GDM1 (cell line): ENCODE measurements around the gene SLC23A2.
"Not testable (repeated sequence)": the region's sequence is repeated elsewhere in the genome, so short reads cannot be mapped to it uniquely, and the experiment has no call there.

Experiments used
- DNase-seq: peaks from one replicate; lab custom pipeline; 2025; lab: John Stamatoyannopoulos, UW

Gene SLC23A2

DNA sequence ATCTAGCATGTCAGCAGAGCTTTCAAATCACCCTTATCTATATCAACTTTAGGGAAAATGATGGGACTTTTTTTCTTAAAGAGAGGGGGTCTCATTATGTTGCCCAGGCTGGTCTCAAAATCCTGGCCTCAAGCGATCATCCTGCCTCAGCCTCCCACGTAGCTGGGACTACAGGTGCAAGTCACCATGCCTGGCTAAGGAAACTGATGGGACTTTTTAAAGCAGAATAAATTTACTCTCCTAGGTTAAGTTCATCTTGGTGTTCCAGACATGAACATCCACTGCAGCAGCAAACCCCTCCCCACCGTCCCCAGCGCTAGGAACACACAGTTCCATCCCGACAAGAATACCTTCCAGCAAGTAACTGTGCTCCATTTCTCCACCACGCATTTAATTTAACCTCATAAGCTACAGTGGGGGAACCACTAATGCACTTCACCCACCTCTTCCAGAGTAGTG is 64.9 kb downstream of the SLC23A2 start:
- no peak for DNase-seq

DNA sequence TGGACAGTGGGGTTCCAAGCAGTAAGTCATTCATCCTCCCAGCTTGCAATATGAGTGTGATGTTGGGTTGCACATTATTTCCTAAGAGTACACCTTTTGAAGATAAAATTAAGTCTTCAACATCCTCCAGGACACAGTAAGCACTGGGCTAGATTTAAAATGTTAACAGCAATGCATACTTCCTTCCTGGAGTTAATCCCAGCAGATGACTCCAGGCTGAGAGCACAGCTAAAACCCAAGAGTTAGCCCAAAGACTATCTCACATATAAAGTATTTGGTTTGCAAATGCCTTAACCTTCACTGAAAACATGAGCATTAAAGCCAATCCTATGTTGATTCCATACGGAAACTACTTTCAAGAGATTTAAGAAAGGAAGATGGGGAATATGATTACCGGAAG is 69.2 kb downstream of the SLC23A2 start:
- DNase-seq = no peak

DNA sequence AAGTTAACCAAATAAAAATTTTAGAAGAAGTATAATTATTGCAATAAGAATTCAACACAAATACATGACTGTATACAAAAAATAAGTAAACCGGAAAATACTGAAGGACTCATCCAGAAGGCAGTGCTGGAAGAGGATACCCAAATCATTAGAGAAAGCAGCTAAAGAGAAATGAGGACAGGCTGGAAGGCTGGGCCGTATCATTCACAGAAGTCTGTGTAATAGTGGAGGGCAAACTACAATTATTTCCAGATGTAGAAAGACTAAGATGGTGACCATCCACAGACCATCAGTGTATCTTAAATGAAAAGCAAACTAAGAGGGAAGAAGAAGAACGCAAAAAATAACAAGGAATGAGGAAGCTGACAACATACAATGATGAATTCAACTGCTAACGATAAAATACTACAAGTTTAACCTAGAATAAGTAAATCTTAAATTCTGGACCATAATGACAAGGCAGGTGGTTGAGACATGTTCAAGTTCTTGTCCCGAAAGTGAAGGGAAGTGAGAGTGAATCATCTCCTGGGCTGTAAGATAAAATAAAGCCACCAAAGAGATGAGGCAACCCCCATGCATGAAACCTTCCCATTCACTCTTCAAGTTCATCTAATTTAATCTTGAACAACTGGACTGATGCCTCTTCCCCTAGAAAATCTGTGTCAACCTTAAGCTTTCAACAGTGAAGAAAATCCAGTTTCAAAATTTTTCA is 71.5 kb downstream of the SLC23A2 start:
- DNase-seq = no peak

DNA sequence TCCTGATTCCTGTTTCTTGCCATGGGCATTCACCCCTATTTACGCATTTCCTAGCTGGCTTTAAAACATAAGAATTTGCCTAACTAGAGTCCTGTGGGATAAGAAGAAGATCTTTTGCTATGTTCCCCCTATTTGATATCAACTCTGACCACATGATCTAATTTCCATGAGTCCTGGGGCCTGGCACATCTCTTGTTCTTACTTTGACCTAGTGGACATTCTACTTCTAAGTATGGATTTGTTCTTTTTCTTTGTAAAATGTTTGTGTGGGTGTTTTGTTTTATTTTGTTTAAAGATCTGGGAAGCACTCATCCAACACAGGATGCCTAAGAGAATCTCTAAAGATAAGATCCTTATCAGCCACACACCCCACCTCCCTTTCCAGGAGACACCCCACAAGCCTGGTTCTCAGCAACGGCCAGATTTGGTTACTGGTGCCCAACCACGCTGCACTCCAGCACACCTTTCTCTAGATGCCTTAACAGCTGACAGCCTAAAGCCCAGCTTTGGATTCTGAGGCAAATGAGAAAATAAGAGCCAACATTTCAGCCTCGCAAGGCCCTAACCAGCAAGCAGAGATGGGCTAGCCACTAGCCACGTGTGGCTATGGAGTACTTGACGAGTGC is 74.7 kb downstream of the SLC23A2 start:
- DNase-seq = no peak

DNA sequence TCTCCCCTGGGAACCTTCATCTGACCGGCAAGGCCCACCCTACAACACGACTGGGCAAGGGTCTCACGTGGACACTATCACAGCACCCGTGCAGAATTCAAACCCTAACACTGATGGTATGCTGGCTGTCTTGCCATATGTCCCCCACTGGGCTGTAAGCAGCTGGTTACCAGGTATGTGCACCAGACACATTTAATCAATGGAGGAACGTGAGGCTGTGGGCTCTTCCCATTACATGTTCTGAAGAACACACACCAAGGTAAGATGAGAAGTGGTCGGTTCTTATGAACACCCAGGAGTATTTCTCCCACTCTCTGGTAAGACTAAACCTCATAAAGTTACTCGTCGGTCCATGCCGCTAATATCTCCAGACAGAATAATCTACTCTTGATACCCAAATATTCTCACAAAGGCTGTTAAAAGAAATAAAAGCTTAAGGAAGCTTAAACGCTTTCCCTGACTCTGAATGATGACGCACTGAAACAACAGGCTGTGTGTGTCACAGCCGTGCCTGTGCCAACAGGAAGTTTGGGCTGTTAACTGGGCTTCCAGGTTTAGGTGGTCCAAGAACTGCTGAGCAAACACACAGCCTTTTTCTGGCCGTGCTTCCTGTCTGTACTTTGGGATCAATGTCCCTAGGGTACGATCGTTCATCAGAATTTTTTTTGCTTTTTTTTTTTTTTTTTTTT is 75.3 kb downstream of the SLC23A2 start:
- DNase-seq = peak; percentile 4

DNA sequence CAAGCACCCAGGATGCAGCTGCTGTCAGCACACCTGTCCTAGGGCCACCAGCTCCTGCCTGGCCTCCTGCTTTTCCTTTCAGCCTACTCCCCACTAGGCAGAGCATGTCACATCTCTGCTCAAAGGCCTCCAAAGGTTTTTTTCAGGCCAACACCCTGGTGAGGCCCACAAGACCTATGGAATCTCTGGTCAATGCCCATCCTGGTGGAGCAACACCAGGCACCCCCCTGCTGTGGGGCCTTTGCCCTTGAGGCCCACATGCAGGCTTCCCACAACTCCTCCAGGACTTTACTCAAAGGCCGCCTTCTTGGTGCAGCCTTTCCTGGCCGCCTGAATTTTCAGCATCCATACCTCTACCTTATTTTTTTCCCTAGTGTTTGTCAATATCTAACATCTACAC is 76.9 kb downstream of the SLC23A2 start:
- no peak for DNase-seq

DNA sequence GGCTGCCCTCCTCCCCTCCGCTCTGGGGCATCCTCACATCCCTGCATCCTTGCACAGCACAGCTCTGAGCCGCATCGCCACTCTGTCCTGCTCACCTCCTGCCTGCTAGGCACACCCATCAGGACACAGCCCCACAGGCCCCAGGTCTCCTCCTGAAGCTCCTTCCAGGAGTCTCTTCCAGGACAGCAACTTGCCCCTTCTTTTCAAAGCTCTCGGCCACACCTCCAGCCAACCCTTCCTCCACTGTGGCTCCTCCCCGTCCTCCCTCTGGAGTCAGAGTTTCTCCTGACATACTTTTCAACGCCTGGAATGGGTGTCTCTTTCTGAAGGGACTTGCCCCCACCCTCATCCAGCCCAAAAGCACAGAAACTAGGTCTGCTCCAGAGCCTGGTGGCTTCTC is 77.3 kb downstream of the SLC23A2 start:
- no peak for DNase-seq

DNA sequence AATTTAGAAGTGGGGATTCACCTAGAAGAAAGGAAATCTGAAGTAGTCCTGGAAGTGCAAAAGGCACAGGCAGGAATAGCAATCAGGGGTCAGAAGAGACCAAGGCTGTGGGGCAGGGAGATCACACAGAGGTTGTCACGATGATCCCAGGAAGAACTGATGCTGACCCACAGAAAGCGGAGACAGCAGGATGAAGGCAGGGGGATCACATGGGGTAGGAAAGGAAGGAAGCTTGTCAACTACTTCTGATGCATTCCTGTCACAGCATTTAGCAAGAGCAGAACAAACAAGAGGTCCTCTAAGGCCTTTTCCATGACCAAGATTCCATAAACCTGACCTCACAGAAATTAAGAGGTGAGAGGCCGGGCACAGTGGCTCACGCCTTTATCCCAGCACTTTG is 79.1 kb downstream of the SLC23A2 start:
- DNase-seq = no peak

DNA sequence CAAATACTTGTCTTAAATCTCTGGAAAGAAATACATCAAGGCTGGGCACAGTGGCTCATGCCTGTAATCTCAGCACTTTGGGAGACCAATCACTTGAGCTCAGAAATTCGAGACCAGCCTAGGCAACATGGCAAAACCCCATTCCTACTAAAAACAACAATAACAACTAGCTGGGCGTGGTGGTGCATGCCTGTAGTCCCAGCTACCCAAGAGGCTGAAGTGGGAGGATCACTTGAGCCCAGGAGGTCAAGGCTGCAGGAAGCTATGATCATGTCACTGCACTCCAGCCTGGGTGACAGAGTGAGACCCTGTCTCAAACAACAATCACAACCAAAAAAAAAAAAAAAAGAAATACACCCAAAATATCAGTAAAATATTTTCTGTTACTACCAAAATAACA is 80.0 kb downstream of the SLC23A2 start:
- not testable (repeated sequence) for DNase-seq

DNA sequence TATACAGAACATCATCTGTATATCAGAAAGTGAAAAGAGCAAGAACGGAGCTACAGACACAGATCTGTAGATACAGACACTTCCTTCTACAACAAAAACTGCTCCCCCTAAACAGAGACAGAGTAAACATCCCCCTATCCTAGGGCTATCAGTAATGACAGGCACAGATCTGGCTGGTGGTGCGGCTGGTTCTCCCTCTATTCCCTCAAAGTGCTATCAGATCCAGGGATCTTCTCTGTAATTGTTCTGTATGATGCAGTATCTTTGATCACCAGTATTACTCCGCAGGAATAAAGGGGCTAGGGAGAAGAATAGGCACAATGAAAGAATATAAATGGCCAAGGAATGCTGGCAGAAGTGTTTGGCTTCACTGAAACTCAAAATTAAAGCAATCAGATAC is 80.7 kb downstream of the SLC23A2 start:
- no peak for DNase-seq

DNA sequence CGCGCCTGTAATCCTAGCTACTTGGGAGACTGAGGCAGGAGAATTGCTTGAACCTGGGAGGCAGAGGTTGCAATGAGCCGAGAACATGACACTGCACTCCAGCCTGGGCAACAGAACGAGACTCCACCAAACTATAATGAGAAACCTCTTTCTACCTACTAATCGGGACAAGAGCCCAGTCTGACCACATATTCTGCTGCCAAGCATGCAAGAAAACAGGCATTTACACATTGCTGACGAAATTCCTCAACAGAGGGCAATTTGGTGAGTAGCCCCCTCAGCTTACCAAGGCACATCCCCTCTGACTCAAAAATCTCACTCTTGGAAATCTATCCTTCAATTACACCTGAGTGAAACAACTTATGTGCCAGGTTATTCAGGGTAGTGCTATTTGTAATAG is 81.2 kb downstream of the SLC23A2 start:
- no peak for DNase-seq

DNA sequence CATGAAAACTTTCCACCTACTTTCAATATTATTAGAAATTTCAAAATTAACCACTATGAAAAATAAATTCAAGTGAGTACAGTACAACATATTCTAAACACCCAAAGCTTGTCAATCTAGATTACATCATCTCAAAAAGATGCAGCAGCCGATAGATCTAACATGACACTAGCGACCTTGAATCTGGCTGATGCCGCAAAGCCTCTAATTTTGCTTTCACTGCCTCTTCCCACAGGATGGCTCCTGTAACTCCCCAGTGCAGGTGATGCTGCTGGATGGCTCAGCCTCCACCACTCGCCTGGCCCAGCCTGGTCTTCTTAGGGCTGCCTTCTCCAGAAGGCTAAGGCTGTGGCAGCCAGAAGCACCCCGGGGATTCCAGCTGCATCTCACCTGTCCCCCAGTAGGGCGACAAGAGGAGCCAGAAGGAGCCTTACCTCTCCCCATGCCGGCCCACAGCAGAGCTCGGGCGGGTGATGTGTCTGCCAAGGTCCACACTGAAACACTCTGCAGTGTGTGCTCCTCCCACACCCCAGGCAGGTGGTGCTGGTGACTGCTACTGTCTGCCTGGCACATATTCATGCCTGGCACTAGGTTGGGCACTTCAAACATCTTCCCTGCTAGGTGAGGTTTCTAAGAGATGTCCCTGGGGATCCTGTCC is 82.1 kb downstream of the SLC23A2 start:
- DNase-seq = no peak

DNA sequence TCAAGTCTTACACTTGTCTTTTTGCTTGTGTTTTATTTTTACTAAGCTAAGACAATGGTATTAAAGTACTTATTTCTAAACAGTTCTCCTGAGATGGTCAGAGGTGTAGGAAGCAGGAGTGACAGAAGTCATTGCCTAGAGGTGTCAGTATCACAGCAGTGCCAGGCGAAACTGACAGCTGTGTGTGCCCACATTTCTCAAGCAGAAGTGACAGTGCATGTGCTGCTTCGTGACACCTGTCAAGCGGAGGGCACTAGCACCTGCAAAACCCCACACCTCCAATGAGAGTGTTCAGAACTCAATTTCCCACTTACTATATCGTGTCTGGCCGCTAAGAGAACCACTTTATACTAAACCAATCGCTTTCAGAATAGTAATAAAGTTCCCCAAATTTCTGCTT is 82.8 kb downstream of the SLC23A2 start:
- no peak for DNase-seq

DNA sequence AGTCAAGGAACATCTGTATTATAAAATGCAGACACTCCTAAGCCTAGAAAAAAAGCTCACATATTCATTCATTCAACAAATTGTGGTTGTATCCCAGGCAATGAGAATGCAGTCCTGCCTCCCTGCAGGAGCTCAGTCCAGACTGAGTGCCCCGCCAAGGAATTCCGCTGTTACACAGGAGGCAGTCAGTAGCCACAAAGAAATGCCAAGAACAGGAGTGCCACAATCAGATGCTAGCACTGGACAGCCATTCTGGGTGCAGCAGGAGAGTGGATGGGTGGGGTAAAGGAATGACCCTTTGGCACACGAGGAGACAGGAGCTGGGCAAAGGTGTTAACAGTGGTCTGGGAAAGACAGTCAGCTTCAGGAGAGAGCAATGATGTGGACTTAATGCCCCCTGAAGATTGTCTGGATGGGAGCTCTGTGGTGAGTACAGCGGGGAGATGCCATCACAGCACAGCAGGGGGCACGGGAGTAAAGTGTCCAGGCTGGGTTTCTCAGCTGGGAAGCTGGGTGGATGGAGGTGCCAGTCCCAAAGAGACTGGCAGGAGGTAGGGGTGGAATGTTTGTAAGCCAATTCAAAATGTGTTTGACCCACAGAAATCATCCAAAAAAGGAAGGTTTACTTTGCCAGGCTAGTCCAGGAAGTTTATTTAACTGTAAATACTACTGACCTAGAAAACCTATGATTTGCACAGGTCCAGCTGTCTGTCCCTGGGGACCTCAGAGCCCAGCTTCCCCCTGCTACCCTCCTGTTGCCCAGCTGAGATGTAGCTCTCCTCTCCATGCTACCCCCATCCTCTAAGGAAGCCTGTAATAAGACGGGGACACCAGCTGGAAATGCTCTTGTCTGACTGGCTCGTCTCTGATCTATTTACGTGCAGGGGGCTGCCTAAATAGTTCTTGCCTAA is 84.1 kb downstream of the SLC23A2 start:
- no peak for DNase-seq

DNA sequence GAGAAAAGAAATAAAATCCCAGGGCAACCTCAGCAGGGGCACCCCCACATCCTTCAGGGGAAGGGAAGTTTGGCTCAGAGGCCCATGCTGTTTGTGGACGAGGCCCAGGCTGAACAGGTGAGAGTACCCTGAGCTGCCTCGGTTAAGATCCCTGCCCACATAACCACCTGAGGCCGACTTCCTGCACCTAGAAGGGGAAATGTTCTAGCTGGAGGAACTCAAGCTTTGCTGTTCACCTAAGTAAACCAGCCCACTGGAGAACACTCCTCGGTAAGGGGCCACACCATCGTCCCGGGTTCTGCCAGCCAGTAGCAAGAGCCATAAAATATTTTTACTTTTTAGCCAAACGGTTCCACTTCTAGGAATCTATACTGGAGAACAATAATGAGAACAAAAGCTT is 88.2 kb downstream of the SLC23A2 start:
- DNase-seq = no peak

DNA sequence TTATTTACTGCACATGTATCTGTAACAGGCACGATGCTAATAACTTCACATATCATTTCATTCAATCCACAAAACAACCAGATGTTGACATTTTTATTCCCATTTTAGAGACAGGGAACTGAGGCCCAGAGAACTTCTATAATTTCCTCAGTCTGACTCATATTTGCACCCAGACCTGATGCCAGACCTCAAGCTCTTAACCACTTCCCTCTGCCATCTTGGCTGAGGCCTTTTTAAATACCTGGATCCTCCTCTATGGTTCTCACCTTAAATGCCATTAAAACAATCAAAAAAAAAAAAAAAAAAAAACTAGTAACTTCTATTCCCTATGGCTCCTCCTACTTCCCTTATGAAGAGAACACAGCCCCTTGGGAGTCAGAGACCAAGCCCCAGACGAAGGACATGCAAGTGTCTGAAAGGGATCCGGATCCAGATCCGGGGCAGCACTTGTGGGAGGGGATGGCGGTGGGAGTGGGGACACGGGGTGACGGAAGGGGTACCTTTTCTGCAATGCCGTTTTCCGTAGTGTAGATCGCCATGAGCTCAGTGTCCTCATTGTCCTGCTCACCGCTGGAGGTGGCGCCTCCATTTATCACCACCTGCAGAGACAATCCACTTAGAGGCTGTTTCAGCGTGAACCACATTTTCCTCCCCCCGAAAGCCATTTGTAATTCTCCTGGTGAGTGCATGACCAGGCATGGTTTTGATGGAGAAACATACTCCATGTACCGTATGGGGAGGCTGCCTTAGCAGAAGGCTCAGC is 88.7 kb downstream of the SLC23A2 start:
- DNase-seq = no peak

DNA sequence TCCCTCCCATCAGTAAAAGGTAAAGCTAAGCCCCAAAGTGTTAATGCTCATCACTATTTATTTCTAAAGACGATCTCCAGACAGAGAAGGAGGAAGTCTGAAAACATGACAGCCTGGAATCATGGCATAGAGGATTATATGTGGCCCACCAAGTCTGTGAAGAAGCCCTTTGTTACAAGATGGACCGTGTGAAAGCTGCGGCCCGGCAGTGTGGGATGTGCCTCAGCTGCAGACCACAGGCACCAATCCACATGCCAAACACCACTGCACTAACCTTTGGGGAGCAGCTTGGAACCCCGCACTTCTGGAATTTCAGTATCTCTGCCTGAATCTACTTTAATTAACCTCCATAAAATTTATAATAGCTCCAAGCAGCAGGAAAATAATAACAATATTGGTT is 90.4 kb downstream of the SLC23A2 start:
- DNase-seq = no peak

DNA sequence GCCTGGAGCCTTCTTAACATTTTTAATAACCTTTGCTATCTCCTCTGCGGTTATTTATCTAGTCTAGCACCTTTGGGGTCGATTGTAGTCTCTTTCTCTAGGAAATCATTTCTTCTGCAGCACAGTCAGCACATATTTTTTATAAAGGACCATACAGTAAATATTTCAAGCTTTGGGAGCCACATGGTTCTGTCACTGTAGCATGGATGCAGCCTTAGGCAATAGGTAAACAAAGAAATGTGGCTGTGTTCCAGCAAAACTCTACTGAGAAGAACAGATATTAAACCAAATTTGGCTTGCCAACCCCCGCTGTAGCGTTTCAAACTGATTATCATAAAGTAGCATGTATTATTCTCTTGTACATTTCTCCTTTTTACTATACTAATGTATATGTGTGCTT is 95.7 kb downstream of the SLC23A2 start:
- no peak for DNase-seq

DNA sequence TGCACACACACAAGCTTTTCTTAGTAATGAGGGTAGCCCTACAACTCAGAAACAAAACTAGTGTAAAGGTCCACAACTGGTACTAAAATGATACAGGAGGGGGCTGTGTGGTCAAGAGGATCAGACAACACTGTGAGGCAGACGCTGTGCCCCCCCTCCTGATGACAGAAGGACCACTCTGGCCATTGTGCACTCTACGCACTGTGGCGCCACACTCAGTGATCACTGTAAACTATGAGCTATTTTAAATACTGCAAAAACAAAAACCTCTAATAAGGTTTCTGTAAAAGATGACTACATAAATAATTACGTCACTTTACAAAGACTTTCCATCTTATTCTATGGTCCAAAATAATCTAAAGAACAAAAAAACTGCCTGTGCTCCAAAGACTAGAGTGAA is 96.1 kb downstream of the SLC23A2 start:
- no peak for DNase-seq

DNA sequence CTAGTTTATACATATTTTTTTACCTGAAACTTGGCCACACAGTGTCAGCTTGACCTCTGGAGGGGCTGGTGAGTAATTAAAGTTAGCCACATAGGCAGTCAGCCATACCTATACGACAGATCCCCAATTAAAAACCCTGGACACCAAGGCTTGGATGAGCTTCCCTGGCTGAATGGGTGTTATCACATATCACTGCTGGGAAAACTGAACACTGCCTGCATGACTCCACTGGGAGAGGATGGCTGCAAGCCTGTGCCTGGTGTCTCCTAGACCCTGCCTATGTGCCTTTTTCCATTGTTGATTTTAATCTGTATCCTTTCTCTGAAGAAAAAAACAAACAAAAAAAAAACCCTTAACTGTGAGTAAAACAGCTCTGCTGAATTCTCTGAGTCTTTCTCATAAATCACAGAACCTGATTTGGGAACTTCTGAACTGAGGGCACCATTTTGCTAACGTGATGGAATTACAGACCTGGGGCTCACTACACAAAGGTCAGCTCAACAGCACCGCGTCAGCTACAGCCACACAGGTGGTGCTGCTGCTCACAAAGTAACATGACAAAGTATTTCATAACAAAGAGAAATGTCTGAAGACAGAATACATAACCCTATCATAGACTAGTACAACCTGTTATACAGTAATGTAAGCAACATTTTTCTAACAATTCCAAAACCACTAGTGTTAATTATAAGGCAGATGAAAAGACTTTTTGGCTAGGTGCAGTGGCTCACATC is 97.0 kb downstream of the SLC23A2 start:
- no peak for DNase-seq
